Epithelial cell of esophagus (primary cell): ENCODE data around the gene GNB1L.

Experiments
- DNase-seq: peaks from one replicate; pipeline ENCODE4 v3.0.0; 2010; ENCODE audit warnings: low read depth
- H3K4me3 ChIP-seq: 2 replicates; pipeline ENCODE4 v1.5.1; 2011; ENCODE audit warnings: mild to moderate bottlenecking, low read length, control low read depth
- TF ChIP-seq, protein P1 (sequence below): IDR thresholded peaks from 2 replicates; pipeline ENCODE4 v1.5.1; 2011; ENCODE audit warnings: low read depth, mild to moderate bottlenecking, low read length, control low read depth, inconsistent platforms; ENCODE audit not compliant: insufficient read depth; ENCODE audit errors: missing control alignments

GNB1L gene

DNA sequence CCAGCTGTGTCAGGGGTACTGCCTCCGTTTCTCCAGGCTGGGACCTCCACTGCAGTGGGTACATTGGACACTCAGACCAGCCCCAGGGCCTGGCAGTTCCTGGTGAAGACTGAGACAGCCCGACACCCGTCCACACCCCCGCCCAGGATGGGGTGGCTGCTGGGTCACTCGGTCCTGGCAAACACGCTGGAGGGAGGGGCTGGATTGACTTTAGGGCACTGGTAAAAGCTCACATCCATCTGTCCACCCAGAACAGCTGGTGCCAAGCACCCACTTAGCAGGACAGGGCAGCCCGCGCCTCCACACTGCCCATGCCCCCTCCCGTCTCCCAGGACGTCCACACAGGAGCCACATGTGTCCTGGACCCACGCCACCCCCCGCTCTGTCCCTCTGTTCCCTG is 104.8 kb downstream of the GNB1L start:
- no peak for DNase-seq
- TF ChIP-seq, protein P1, sequence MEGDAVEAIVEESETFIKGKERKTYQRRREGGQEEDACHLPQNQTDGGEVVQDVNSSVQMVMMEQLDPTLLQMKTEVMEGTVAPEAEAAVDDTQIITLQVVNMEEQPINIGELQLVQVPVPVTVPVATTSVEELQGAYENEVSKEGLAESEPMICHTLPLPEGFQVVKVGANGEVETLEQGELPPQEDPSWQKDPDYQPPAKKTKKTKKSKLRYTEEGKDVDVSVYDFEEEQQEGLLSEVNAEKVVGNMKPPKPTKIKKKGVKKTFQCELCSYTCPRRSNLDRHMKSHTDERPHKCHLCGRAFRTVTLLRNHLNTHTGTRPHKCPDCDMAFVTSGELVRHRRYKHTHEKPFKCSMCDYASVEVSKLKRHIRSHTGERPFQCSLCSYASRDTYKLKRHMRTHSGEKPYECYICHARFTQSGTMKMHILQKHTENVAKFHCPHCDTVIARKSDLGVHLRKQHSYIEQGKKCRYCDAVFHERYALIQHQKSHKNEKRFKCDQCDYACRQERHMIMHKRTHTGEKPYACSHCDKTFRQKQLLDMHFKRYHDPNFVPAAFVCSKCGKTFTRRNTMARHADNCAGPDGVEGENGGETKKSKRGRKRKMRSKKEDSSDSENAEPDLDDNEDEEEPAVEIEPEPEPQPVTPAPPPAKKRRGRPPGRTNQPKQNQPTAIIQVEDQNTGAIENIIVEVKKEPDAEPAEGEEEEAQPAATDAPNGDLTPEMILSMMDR = no peak
- no peak overlapping the region for H3K4me3 ChIP-seq

DNA sequence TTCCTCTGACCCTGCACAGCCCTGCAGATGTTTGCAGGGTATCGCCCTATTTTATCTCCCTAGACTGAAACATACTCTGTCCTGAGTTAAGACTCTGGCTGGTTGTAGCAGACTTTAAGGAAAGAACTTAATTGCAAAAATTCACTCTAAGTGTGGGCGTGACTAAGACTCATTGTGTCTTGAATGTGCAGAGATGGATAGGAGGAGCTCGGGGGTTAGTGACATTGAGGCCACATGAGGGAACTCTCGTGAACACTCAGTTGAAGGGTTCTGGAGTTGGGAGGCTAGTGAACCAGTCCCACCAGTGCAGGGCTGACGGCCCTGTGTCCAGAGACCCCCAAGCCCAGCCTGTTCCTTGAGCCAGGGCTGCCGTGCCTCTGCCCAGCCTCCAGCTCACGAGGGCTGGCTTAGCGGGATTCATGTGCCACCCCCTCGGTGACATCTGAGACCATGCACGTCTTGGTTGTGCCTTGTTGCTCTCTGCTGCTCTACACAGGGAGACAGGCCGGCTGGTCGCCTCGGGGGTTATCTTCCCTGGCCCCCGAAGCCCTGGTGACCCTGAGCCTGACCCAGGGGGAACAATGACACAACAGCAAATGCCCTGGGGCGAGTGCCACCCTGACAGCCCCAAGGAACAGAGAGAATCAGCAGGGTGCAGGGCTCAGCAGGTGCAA is 105.5 kb downstream of the GNB1L start:
- DNase-seq = no peak
- TF ChIP-seq, protein P1 = no peak
- no peak overlapping the region for H3K4me3 ChIP-seq

DNA sequence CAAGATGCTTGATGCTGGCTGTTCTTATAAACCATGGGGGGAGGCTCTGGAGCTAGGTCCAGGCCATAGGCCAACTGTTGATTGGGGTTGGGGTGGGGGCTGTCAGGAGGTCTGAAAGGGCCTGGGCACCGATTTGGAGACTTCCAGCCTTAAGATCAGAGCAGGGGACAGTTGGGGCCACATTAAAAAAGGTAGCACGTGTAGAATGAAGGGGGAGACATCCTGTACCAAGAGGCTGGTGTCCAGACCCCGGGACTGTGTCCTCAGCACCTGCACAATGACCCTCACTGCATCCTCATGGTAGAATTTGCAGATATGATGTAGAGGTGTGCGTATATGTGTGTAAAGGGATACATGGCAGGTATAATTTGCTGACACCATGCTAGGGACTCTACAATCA is 106.5 kb downstream of the GNB1L start:
- TF ChIP-seq, protein P1 = no peak
- H3K4me3 ChIP-seq = no peak overlapping the region
- DNase-seq = no peak

DNA sequence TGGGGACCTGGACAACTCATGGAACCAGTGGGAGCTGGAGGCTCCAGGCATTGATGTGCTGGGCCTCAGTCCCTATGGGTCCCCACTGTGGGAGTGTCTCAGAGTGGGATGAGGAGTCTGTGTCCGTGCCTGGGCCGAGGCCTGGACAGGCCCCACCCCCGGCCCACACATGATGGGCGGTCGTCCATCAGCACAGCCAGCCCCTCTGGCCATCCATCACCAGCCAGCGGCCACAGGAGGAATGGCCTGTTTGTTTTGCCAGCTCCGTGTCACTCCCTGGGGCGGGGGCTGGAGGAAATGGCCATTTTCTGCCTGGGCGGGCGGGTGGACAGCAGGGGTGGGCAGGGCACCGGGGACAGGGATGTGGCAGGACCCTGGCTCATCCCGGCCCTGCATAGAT is 107.1 kb downstream of the GNB1L start:
- TF ChIP-seq, protein P1 = no peak
- no peak for DNase-seq
- H3K4me3 ChIP-seq = no peak overlapping the region

DNA sequence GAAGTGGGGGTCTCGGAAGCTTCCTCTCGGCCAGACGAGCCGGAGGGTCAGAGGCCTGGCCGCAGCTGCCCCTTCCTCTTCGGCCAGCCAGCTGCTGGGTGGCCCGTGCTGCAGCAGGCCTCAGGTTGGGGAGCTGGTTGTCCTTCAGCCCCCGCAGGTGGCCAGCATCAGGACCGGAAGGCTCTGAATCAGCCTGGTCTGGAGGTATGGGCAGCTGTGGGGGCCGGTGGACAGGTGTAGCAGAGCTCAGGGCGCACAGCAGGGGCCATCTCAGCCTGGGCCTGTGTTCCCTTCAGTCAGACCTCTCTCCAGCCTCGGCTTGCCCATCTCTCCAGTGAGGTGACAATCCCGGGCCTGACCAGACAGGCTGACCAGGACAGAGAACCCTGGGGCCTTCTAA is 107.9 kb downstream of the GNB1L start:
- no peak for DNase-seq
- H3K4me3 ChIP-seq = no peak overlapping the region
- TF ChIP-seq, protein P1 = no peak

DNA sequence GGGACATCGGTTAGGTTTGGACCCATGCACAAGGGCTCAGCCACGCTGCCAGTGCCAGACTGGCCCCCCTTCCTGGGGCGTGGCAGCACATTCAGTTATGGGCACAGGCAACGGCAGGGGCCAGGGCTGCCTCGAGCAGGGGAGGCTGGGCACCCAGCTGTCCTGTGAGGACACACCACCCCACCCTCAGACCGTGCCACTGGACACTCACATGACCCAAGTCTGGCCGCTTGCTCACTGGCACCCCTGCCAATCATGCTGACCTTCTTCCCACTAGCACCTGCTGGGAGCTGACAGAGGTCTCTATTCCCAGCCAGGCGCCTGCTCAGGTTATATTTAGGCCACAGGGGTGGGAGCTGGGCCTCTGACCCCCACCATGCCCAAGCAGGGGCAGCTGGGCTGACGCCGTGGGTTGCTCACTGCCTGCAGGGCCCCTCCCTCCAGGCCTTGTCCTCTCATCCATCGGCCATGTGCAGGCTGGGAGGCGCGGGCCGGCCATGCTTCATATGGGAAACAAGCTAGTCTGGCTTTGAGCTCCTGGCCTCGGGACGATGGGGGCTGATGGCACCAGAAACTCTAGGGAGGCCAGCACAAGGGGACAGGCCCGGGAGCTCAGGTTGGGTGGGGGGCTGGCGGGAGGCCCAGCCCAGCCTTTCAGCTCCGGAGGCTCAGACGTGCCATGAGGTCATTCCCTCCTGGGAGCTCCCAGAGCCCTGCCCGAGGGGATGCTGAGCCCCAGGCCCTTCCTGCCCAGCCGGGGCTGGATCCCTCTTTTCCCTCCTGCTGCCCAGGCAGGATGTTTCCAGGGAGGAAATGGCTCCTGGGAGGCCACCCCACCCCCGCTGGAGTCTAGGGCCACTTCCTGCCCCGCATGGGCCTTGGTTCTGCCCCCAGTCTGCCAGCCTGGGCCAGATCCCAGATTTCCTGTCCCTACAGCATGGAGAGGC is 109.2 kb downstream of the GNB1L start:
- TF ChIP-seq, protein P1 = no peak
- H3K4me3 ChIP-seq = no peak overlapping the region
- no peak for DNase-seq
